ENCODE measurements around the gene TRAPPC2L.

- TF ChIP-seq CTCF (IDR thresholded peaks at IDR 0.05) (no peak), HMGA2 (CRISPR knock-in tag; IDR thresholded peaks at IDR 0.05) (no peak), TEAD1 (CRISPR knock-in tag; IDR thresholded peaks at IDR 0.05) (no peak), ATF3 (CRISPR knock-in tag; conservative IDR thresholded peaks at IDR 0.05) (no peak), ZNF121 (CRISPR knock-in tag; IDR thresholded peaks at IDR 0.05) (no peak)
These were observed 46.3 kb downstream of the TRAPPC2L start for GRCh38 chr16:88903267-88903666.

Measured in WTC11 (cell line).